ENCODE results near the gene KCNJ2.

Gene KCNJ2

DNA sequence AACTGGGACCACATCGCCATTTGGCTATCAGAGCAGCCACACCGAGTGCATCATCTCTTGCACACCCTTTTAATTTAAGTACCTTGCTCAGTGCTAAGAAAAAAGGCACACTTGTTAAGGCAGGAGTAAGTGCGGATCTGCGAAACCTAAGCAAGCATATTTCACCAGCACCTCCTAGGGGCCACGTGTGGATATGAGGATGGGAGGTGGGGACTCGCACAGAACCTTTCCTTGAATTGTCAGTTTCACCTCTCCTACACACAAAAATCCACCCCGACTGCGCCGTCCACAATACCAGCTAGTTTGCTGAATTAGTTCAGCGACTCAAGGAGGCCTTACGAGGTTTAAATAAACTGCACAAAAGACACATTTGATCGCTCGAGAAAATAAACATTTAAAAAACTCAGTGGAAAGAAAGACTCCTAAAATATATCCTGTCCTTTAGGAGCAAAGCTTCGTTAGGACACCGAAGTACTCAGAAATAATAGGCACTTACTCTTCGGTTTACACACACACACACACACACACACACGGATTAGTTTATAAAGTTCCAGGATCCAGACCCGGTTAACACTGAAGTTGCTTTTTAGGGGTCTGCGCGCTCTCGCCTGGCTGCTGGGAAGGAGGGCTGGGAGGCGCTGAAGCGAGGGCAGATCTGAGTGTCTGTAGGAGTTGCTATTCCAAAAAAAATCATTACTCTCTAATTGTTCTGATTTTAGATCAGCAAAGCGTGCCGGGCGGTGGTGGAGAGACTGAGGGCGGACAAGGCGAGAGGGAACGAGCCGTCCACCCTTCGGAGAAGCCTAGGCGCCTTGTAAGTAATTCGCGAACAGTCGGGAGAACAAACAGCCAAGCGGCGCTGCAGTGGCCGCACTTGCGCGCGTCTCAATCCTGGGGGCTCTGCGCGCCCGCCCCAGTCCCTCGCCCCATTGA is 1.0 kb upstream of the KCNJ2 start:
- TF ChIP-seq, protein P1, sequence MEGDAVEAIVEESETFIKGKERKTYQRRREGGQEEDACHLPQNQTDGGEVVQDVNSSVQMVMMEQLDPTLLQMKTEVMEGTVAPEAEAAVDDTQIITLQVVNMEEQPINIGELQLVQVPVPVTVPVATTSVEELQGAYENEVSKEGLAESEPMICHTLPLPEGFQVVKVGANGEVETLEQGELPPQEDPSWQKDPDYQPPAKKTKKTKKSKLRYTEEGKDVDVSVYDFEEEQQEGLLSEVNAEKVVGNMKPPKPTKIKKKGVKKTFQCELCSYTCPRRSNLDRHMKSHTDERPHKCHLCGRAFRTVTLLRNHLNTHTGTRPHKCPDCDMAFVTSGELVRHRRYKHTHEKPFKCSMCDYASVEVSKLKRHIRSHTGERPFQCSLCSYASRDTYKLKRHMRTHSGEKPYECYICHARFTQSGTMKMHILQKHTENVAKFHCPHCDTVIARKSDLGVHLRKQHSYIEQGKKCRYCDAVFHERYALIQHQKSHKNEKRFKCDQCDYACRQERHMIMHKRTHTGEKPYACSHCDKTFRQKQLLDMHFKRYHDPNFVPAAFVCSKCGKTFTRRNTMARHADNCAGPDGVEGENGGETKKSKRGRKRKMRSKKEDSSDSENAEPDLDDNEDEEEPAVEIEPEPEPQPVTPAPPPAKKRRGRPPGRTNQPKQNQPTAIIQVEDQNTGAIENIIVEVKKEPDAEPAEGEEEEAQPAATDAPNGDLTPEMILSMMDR (IDR thresholded peaks at IDR 0.05; ENCODE audit: insufficient read depth, low read depth, low read length, missing control alignments) = peak; percentile 91
- peak overlapping the region; percentile 56 for H3K4me3 ChIP-seq (ENCODE audit: low read length)
- peak; percentile 82 for DNase-seq (ENCODE audit: low read depth)

DNA sequence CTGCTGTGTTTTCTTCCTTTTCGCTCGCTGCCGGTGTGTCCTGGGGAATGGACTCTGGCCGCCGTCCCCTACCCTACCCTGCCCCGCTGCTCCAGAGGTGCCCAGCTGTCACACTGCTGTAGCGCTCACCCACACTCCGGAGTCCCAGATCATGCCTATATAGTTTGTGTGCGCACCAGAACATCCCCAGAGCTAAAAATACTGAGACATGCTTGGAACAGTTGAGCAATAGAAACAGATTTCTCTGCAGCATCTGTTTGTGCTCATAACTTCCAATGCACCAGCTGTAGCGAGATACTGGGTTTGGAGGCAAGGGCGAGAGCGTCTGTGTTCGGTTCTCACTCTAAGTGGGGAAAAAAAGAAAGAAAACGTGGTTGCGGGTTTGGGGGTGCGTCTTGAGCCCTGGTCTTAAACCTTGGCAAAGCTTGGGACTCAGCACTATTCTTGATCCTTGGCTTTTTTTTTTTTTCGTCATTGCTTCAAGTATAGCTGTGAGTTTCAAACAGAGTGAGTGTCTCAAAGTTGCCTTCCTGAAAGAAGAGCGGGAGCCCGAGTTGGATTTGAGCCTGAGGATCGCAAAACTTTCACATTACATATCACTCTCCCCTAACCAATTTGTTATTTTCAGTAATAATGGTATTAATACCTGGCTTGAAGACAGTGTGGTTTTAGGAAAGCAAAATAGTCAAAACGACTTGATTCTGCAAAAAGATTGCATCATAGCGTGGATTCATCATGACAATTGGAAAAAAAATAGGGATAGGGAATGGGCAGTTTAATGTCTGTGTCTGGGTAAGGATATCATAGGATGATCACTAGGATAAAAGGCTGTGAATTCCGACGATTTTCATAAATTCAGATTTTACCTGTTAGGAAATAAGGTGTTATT is 621 bp downstream of the KCNJ2 start:
- DNase-seq (ENCODE audit: low read depth) = peak; percentile 21
- peak overlapping the region; percentile 57 for H3K4me3 ChIP-seq (ENCODE audit: low read length)
- TF ChIP-seq, protein P1 (IDR thresholded peaks at IDR 0.05; ENCODE audit: insufficient read depth, low read depth, low read length, missing control alignments) = no peak

DNA sequence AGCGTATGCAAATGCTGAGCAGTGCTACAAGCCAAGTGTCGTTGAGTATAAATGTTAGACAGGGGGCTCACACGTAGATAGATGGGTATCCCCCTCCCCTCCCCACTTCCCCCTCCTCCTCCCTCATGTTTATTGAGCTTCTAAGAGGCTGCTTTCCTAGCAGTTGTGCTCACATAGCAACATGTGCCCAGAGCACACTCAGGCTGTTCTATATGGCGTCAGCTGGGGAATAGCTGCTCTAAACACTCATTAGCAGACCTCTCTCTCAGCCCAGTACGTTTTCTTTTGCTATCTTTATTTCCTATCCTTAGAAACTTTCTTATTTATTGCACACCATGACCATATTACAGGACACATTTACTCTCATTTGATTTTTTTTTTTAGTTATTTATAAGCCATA is 1.8 kb downstream of the KCNJ2 start:
- TF ChIP-seq, protein P1 (IDR thresholded peaks at IDR 0.05; ENCODE audit: insufficient read depth, low read depth, low read length, missing control alignments) = no peak
- DNase-seq (ENCODE audit: low read depth) = no peak
- H3K4me3 ChIP-seq (ENCODE audit: low read length) = no peak overlapping the region

DNA sequence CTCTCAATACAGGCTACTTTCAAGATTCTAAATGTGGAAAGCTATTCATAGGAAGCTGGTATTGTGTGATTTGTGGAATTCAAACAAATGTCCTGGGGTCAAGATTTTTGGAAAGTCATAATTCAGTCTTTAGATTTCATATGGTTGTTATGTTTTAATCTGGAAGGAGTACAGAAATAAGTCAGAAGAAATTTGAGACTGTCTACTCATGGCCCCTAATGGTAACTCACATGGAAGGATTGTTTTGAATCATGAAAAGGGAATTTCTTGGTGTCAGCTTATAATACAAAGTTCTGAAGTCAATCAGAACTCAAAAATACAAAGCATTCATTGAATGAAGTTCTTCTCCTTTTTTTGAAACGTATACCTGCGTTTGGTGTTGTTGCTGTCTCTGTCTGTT is 3.1 kb downstream of the KCNJ2 start:
- DNase-seq (ENCODE audit: low read depth) = no peak
- H3K4me3 ChIP-seq (ENCODE audit: low read length) = no peak overlapping the region
- TF ChIP-seq, protein P1 (IDR thresholded peaks at IDR 0.05; ENCODE audit: insufficient read depth, low read depth, low read length, missing control alignments) = no peak

DNA sequence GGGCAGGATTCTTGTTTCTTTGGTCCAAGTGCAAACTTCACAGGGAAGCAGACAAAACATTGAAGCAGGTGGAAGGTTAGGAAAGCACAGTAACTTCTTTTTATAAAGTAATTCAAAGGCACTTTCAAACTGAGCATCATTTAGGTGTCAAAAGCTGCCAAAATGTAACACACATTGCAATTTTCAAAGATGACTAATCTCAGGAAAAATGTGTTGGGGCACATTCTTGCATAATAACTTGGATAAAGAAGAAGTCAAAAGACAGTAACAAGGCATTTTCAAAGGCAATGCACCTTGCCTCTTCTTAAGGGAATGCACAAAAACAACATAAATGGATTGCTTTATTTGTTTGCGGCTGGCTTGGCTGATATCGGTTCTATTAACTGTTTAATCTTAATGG is 3.6 kb downstream of the KCNJ2 start:
- DNase-seq (ENCODE audit: low read depth) = peak; percentile 50
- H3K4me3 ChIP-seq (ENCODE audit: low read length) = no peak overlapping the region
- TF ChIP-seq, protein P1 (IDR thresholded peaks at IDR 0.05; ENCODE audit: insufficient read depth, low read depth, low read length, missing control alignments) = no peak

DNA sequence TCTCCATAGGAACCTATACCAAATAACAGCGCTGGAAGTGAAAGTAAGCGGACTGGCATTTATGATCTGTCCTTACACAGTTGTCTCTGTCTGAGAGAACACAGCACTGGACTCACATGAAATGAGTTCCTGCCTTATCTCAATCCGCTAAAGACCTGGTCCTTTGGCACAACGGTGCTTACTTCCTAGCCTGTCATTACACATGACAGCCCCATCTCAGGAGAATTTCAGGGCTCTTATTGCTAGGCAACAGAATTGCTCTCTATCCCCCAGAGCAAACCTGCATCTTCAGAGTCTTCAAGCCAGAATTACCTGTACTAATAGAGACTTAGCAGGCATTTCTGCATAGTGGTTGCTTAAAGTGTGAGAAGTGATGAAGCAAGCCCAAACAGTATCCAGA is 4.3 kb downstream of the KCNJ2 start:
- no peak for DNase-seq (ENCODE audit: low read depth)
- TF ChIP-seq, protein P1 (IDR thresholded peaks at IDR 0.05; ENCODE audit: insufficient read depth, low read depth, low read length, missing control alignments) = no peak
- H3K4me3 ChIP-seq (ENCODE audit: low read length) = no peak overlapping the region

Measured in epithelial cell of esophagus (primary cell).